DMS114 treated with DMSO at 0.1 percent for 48 hours (cell line): ENCODE results near the gene CPLANE1.
"Not testable (repeated sequence)": the region's sequence is repeated elsewhere in the genome, so short reads cannot be mapped to it uniquely, and the experiment has no call there.

ENCODE experiments used
- DNase-seq: peaks from one replicate; lab custom pipeline; 2025; ENCODE audit not compliant: unreplicated experiment; lab: John Stamatoyannopoulos, UW

The CPLANE1 gene

GRCh38 chr5:37248970-37249814, at the start of gene CPLANE1:
Gene CPLANE1 (minus strand): TSS chr5:37249376. CDS start chr5:37247698, 1,678 bp downstream.
- DNase-seq: peak; percentile 52

- not testable (repeated sequence) for DNase-seq
These were observed 47.1 kb upstream of the CPLANE1 start for GRCh38 chr5:37296313-37296712.

GRCh38 chr5:37283214-37283820, 34.1 kb upstream of the CPLANE1 start:
- DNase-seq: no peak

- DNase-seq: no peak
These were observed 26.3 kb upstream of the CPLANE1 start for GRCh38 chr5:37275511-37275910.

GRCh38 chr5:37272511-37272910, 23.3 kb upstream of the CPLANE1 start:
- DNase-seq: no peak

DNA sequence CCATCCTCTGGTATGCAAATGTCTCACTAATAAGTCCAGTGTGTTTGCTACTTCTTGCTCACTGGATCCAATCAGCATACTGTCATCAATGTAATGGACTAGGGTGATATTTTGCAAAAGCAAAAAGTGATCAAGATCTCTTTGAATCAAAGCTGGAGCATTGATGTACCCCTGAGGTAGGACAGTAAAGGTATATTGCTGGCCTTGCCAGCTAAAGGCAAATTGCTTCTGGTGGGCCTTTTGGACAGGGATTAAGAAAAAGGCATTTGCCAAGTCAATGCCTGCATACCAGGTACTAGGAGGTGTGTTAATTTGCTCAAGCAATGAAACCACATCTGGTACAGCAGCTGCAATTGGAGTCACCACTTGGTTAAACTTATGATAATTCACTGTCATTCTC, 18.9 kb upstream of the CPLANE1 start:
- not testable (repeated sequence) for DNase-seq

DNA sequence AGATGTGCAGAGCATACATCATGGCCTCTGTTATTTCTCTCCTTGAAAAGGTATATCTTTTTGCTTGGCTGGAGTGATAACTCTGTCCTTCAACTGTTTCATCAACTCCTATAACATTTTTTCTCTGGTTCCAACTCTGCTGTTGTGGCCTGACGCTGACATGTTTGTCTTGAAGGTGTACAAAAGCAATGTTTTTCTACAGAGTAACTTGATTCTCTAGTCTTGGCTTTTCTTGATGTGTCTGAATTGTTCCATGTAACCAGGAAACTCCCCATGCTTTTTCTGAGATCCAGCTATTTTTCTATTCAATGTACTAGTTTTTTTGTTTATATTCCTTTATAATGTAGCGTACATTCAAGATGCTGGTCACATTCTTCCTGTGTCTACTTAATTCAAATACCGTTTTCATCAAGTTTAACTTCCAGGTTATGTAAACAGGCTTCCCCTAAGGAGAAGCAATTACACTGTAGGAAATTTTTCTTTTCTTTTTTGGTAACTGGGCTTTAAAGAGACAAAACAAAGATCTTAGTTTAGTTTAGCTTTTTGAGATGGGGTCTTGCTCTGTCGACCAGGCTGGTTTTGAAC, 6.7 kb upstream of the CPLANE1 start:
- DNase-seq: no peak

- DNase-seq: no peak
These were observed 5.4 kb upstream of the CPLANE1 start for GRCh38 chr5:37254581-37254980.

- no peak for DNase-seq
These were observed 2.5 kb upstream of the CPLANE1 start for GRCh38 chr5:37251665-37252064.

DNA sequence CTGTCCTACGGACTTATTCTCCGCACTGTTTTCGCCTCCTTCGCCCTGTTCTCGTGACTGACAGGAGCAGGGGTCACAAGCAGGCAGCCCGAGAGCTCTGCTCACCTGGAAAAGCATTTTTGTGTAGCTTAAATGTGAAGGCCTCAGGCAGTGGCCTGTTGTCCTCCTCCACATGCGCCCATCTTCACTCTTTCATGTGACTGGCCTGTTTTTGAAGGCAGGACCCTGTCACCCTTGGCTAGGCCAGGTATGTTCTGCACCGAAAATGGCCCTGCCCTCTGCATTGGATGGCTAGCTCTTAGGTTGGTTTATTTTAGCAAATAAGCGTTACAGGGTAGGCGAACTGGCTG, 614 bp upstream of the CPLANE1 start:
- no peak for DNase-seq

DNA sequence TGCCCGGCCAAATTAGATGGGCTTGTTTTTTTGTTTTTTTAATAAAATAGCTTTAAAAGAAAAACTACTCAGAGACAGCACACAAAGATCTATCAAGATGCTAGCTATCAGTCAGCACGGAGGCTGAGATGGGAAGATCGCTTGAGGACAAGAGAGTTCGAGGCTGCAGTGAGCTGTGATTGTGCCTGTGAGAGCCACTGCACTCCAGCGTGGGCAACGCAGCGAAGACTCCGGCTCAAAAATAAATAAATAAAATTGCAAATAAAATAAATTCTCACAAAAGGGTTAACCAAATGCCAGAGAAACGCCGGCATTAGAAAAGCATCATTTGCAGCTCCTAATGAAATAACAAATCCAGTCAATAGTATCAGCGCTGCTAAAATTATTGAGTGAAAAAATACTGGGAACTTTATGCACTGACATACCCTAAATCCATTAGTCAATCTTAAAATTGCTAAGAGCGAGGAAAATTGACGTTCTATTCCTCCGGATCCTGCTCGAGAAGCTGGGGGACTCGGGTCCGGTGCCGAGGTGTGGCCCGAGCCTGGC, 681 bp downstream of the CPLANE1 start:
- peak; percentile 21 for DNase-seq

DNA sequence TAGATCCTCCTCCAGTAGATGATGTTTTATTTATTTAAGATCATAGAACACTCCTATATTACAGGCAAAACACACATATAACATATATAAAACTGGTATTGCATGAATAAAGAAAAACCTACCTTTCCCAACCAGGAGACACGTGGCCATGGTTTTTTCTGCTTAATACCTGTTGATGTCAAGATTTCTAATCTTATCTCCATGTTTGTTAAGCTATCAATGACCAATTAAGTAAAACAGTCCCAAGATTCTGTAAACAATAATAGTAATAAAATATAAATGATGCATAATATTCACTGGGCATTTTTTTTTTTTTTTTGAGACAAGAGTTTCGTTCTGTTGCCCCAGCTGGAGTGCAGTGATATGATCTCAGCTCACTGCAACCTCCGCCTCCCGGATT, 1.7 kb downstream of the CPLANE1 start:
- DNase-seq: no peak

DNA sequence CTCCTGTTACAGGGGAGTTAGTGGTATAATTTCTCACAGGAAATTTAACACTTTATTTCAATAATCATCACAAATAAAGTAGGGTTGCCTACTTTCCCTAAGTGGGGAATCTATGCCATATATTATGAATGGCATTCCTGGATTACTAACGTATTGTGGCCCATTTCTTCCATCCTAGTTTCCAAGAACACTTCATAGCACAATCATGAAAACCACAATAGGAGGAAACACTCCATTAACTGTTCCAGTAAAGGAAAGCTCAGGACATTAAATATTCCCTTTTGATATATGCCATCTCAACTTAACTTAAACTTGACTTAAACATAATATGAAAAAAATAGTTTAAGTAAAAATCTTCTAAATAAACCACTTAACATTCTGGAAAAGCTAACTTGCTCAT, 2.1 kb downstream of the CPLANE1 start:
- DNase-seq: no peak

DNA sequence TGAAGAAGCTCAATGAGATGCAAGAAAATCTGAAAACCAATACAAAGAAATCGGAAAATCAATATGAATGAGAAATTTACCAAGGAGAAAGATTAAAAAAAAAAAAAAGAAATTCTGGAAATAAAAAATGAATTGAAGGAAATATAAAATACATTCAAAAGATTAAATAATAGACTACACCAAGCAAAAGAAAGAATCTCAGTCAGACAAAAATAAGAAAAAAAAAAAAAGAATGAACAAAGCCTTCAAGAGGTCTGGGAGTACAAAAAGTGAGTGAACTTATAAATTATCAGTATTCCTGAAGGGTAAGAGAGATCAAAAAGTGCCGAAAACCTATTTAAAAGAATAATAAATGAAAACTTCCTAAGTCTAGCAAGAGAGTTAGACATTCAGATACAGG, 14.9 kb downstream of the CPLANE1 start:
- no peak for DNase-seq

DNA sequence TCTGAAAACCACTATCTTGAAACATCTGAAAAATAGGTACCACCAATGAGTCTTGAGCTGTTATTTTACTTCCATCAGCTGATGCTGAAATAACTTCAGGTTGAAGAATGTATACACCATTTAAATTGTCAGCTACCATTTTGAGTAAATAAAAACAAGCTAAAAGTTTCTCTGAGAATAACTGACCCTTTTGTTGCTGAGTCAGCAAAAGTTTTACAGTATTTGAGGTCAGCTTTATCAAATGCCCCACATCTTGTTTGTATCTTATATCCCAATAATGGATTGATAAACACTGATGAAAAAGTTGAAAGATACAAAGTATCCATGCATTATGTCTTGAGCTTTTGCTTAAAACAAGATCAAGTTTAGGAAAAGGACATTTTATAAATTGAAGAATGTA, 22.8 kb downstream of the CPLANE1 start:
- DNase-seq: no peak

DNA sequence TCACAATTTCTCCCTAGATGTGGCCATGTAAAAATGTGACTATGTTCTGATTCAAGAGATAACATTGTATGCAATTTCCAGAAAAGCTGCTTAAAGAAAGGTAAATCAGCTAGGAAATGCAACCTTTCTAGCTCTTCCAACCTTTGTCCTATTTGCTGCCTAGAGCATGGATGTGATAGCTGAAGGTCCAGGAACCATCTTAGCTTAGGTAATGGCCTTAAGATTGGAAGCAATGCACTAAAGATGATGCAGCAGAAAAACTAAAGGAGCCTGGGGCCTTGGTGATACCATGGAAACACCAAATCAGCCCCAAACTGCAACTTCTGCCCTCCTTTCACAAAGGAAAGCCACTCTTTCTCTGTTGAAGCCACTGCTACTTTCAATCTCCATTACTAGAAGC, 27.0 kb downstream of the CPLANE1 start:
- no peak for DNase-seq

DNA sequence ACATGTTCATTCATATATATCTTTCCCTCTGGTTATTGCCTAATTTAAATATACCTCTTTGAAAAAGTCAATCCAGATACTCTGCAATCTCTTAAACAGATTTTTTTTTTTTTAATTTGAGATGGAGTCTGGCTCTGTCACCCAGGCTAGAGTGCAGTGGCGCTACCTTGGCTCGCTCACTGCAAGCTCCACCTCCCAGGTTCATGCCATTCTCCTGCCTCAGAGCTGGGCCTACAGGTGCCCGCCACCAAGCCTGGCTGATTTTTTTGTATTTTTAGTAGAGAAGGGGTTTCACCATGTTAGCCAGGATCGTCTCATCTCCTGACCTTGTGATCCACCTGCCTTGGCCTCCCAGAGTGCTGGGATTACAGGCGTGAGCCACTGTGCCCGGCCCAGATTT, 28.8 kb downstream of the CPLANE1 start:
- not testable (repeated sequence) for DNase-seq

GRCh38 chr5:37219384-37219783, 29.8 kb downstream of the CPLANE1 start:
- not testable (repeated sequence) for DNase-seq

DNA sequence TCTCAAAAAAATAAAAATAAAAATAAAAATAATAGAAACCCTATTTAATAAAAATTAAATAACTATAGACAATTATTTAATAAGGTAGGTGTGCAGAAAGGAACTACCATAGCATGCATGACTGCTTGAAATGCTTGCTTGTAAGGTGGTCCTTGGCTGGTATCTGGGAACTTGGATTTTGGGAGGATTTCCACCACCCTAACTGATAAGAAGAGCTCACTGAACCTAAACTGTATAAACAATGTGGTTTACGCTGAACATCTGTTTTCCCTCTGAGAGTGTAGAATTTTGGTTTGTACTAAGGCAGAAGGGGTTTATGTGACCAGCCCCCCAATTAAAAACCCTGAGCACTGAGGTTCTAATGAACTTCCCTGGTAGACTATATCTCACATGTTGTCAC, 31.2 kb downstream of the CPLANE1 start:
- DNase-seq: no peak

DNA sequence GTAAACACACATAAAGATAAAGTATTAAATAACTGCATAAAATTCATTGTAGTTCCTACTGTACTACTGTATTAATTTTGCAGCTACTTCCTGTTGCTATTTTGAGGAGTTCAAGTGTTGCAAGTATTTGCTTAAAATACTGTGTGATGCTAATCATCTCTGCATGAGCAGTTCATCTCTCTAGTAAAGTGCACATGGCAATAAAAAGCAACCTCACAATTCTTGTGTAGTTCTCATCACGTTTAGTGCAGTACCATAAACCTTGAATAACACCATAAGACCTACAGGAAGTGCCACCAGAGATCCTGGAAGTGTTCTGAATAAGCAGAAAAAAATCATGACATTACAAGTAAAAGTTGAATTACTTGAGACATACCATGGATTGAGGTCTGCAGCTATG, 34.6 kb downstream of the CPLANE1 start:
- DNase-seq: no peak

DNA sequence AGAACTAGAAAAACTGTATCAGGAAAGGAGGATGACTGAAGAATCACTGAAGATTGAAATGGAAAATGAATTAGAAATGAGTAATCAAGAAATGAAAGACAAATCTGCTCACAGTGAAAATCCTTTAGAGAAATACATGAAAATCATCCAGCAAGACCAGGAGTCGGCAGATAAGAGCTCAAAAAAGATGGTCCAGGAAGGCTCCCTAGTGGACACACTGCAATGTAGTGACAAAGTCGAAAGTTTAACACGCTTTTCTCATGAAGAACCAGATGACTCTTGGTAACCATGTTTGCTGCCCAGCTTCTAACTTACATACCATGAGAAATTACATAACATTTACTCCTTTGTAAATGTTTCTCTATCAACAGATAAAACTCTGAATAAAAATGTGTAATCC, 37.1 kb downstream of the CPLANE1 start:
- DNase-seq: no peak

DNA sequence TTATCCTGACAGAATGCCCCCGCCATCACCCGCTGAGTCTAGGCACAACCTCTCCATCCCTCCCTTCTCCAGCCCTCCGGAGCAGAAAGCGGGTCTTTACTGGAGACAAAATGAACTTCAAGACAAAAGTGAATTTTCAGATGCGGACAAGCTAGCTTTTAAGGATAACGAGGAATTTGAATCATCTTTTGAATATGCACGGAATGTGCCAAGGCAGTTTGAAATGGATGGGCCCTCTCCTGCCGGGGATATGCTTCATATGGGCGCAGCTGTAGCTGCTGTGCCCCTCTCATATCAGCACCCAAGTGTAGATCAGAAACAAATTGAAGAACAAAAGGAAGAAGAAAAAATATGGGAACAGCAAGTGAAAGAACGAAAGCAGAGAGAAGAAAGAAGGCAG, 37.5 kb downstream of the CPLANE1 start:
- no peak for DNase-seq
